GM19351 (cell line): ENCODE measurements around the gene LRRTM4.

Experiments used
- ATAC-seq: cut with Tn5 transposase; IDR thresholded peaks from one replicate; pipeline ENCODE4 v1.9.1; 2021; ENCODE audit warnings: mild to moderate bottlenecking, moderate library complexity; ENCODE audit not compliant: unreplicated experiment

The LRRTM4 gene

DNA sequence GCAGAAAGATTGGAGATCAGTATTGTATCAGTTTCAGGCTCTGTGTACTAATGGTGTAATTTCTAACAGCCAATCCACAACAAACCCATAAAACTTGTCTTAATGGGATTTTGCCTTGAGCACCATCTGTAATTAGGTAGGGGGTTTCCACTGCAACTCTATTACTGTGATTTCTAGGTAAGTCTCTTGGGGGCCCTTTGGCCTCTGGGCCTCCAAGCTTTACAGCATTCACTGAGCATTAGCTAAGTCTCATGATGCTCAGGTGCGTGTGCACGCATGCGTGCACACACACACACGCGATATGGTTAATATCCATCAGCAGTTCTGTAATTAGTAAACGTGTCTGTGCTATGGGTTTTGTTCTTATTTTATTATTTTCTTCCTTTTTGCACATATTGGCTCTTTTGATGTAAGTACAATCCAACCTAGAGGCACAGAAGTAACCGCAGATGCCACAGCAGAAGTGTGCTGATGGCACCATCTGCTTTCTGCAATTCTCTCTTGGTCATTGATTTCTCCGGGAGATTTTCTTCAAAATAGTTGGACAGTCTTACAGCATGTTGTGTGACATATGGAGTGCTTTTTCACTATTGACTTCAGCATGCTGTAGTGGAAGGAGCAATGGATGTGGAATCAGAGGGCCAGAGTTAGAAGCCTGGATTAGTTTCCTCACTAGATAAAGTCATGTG lies 592.0 kb downstream of the LRRTM4 start:
- no peak for ATAC-seq

DNA sequence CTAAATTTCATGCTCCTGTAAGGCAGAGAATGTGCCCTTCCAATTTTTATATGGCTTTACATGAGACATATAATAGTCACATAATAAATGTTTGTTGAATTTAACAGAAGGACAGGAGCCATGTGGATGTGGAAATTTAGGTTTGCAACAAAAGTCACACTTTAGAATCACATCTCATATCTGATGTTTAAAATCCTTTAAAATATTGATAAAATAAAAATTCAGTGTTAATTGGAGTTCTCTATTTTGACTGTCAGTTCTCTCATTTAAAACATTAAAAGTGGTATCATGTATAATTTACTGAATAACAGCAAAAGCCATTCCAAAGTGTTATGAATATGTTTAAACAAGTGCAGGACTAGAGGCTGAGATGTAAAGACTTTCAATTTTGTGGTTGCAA lies 594.1 kb downstream of the LRRTM4 start:
- no peak for ATAC-seq

DNA sequence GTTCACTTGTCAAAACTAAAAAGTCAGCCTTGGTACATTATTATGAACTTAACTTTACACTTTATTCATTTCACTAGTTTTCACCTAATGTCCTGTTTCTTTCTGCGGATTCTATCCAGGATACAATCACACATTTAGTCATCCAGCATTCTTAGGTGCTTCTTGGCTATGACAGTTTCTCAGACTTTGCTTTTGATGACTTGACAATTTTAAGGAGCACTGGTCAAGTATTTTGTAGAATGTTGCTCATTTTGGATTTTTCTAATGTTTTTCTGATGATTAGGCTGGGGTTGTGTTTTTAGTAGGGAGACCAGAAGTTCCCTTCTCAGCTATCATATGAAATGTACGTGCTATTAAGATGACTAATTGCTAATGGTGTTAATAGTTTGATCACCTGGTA lies 601.2 kb downstream of the LRRTM4 start:
- ATAC-seq: no peak

DNA sequence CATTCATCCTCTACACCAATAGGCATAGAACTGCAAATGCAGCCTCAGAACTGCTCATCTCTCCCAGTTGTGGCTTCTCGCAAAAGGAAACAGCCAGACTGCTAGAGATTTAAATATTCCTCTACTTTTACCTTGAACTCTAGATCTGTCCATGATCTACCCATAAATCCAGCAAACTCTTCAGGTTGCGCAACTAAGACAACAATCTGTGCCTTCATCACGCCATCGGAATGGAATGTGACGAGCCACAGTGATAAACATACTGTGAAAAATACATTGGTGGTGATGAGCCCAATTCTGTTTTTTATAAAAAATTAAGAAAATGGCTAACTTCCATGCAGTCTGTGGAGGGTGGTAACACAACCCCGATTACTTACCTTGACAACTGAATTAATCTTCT lies 626.7 kb downstream of the LRRTM4 start:
- ATAC-seq: no peak

DNA sequence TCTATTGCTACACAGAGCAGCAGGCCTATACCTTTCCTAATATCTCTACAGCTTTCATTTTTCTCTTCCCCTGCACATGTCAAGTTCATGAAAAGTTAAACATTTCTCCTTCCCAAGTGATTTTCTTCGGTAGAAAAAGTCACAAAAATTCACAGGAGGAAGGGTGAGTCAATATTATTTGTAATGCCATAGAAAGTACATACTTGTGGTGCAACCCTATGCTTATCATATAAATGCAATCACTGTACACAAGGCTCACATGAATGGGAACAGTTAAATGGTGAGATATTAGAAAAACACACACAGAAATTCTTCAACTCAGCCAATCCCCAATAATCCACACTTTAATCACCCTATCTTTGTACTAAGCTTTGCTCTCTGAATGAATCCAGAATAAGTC lies 651.6 kb downstream of the LRRTM4 start:
- ATAC-seq: no peak

DNA sequence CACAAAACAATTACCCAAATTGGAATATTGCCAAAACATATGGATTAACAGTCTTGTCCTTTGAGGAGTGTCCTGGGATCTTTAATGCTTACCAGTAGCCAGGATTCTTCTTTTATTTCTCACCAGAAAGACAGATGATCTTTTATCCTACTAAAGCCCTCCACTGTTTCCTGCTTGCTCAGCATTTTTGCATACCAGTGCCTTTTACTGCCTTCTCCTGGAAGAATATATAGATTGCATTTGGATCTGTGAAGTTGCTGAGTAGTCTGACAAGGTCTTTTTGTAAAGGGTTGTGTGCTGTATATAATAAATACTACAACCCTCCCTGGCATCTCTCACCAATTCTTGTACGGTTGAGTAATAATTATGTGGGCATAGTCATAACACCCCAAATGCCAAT lies 652.2 kb downstream of the LRRTM4 start:
- no peak for ATAC-seq

DNA sequence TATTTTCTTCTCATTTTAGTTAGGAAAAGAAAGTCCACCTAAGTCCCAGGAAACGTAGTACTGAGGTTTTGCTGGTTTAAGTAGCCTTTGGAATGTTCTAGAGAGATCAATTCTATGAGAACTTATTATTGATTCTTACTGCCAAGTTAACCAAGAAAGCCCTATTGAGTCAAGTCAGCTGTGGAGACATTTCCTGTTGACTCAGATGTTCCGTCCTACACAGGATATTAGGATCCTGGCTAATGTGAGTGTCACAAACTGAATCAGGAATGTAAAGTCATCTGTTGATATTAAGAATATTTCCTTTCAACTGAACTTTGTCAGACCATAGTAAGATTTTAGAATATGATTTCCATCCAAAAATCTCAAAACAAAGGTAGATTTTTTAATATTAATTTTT lies 654.3 kb downstream of the LRRTM4 start:
- no peak for ATAC-seq

DNA sequence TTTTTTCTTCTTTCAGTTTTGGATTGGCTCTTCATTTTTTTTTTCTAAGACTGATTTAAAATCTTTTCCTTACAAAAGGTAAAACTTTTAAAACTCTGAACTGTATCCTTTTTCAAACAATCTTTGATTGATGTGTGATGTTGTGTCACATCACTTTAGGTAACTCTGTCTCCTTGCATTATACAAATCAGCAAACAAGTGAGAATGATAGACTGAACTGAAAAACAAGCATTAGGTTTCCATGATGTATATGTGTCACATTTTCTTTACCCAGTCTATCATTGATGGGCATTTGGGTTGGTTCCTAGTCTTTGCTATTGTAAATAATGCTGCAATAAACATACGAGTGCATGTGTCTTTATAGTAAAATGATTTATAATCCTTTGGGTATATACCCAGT lies 655.7 kb downstream of the LRRTM4 start:
- ATAC-seq: no peak

DNA sequence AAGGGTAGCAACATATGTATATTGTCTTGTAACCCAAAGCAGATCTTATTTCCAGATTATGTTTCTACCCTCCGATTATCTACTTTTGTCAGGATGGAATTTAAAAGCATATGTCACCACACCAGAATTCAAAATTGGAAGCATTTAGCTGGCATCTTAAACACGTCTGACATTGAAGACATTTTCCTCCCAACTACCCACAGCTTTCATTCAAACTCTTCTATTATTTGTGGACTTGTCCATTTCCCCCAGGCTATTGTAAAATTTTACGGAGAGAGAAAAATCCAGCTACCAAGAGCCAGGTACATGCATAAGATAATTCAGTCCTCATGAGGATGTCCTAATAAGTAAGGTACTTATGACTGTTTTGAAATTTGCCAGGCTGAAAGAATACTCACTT lies 659.3 kb downstream of the LRRTM4 start:
- ATAC-seq: no peak

DNA sequence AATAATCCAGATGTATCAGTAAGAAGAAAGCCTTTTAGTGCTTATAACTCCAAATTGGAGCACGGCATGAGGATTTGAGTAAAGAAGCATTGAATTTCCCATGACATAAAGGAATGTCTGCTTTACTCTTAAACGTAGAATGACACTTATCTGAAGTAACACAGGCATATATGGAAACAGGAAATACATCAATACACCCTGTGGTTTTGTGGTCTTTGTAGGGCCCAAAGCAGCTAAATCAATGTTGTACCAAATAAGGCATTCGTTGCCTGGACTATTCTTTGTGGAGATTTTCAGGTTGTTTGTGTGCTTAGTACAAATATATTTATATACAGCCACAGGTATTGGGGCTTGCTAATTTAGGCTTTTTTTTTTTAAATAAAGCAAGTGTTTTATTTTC lies 660.5 kb downstream of the LRRTM4 start:
- no peak for ATAC-seq

DNA sequence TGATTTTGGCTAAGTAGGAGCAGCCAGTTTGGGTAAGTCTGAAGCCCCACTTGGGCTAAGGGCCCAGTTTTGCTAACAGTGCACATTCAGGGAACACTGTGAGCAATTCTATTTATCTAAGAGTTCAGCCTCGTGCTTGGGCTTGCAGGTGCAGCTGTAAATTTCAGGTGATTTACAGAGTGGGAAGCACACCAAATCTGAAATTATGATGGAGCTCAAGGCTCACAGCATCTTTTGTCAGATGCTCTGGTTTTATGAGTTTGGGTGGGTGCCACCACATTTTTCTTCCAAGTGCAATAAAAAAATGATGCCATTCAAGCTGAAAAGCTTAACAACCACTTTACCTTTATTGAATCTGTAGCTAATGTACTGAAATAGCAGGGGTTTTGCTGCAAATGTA lies 671.2 kb downstream of the LRRTM4 start:
- ATAC-seq: no peak

DNA sequence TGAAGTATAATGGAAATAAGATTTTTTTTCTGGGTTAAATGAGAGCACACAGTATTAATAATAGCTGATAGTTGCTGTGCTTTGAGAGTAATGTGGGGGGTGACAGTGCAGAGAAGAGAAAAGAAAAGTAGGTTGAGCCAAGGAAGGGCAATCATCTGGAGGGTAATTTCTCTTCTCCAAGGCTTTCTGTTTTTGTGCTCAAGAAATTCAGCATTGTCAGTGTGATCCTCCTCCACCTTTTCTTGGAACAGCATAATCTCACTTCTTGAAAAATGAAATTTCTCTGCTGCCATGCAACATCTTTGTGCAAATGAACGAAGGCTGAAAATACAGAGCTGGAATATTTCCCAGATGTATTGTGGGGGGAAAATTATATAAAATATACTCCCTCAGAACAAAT lies 673.1 kb downstream of the LRRTM4 start:
- ATAC-seq: no peak

DNA sequence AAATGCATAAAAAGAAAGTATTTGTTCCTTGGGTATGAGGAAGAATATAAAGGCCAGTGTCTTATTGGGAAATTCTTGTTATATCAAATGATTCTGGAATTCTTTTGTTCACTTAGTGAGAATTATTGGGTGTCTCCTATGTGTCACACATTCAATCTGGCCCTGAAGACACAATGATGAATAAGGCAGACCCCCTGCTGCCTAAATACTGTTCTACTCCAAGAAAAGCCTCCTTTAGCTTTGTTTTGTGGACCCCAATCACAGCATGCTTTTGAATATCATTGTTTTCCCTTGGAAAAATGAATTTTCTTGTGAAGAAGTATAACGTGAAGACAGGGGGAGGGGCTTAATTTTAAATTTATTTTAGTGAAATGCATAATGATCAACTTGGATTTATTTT lies 682.4 kb downstream of the LRRTM4 start:
- no peak for ATAC-seq

DNA sequence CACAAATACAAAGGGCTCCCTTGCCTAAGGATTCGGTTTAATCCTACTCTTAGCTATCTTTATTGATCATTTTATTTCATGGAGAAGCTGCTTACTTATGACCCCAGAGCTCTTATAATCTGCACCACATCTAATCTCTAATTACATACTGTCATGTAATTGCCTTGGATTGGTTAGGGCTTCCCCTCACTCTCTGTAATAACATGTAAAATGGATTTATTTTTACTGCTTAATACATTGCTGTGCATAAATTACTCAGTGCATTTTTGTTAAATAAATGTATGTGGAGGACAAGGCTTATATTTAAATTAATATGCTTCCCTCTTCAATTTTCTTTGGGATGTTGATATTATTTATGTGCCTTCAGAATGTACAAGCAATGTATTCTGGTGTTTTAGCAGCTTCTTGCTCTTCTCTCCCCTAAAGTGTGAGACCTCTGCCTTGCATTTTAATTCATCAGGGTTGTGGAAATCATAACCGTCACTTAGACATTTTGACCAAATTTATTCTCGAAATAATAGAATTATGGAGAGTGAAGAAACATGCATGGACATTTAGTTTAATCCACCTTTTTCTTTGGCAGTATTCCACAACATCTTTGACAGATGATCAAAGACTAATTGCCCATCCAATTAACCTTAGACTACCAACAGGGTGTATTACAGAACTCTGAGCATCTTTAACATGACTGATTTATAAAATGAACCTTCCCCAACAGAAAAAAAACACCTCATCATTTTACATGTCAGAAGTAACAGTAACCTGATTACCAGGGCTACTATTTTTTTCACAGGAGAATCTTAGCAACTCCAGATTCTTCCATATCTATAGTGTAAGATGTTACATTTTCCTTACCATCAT lies 692.6 kb downstream of the LRRTM4 start:
- no peak for ATAC-seq

DNA sequence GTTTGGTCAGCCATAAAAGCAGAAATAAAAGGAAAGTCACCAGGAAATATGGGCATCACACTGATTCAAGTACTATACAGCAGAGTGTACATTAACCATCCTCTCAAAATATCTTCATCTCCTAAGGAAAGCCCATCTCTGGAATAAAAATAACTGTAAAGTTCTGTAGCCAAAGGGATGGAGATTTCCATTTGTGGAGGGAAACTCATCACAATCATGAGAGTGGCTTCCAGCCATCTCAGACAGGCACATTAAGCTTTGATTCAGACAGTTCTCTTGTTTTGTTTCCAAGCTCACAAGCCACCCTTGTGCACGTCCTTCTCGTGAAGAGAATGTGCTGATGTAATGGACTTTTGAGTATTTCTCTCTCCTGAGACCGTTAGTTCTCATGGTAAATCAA lies 695.5 kb downstream of the LRRTM4 start:
- no peak for ATAC-seq

DNA sequence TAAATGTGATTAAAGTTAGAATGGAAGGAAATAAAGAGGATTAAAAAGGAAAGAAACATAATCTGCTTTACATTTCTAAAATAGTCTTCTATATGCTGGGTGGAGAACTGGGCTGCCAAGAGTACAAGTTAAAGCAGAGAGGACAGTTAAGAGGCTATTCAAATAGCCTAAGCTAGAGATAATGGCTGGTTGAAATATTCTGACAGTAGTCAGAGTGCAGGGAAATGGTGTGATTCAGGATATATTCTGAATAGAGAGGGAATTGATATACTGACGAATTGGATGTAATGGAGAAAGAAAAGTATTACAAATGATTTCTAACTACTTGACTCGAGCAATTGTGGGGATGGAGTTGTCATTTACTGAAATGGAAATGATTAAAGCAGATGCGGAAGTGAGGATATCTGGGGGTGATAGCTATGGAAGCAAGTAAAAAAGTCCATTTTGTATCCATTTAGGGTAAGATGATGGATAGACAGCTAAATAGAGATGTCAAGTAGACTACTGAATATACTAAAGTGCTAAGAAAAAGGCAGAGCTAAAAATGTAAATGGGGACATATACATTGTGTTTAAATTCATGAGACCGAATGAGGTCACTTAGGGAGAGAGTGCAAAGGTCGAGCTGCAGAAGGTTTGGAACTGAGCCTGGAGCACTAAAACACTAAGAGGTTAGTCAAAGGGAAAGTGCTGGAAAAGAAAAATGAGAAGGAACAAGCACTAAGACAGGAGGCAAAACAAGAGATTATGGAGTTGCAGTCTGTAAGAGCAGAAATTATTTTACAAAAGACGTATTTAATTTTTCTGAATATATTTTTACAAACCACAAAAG lies 696.8 kb downstream of the LRRTM4 start:
- ATAC-seq: no peak

DNA sequence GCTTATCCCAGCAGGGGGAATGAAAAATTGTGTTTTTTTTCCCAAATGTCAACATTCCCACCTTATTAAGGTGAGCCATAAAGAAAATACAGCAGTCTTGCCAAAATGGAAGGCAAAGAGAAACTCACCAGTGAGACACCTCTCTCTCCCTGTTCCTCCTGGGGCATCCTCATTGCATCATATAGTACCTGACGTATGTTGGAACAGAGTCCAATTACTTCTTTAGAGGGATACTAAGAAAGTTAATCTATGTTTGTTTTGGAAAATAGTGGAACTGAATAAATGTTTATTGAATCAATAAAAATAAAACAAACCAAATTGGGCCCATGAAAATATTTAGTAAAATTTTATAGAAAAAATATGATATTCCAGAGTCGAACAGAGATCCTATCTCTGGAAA lies 700.4 kb downstream of the LRRTM4 start:
- no peak for ATAC-seq

DNA sequence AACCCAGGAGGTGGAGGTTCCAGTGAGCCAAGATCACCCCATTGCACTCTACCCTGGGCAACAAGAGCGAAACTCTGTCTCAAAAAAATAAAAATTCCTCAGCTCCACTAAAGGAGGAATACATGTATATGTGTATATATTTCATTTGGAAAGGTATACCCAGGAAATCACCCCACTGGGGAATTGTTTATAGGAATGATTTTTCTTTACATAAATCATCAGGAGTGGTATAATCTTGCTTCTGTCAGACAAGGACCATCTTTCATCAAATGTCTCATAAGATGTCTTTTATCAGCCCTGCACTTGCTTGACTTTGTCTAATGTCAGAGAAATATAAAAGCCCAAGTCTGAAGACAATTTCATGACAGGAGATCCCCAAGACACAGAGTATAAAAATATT lies 709.1 kb downstream of the LRRTM4 start:
- no peak for ATAC-seq

DNA sequence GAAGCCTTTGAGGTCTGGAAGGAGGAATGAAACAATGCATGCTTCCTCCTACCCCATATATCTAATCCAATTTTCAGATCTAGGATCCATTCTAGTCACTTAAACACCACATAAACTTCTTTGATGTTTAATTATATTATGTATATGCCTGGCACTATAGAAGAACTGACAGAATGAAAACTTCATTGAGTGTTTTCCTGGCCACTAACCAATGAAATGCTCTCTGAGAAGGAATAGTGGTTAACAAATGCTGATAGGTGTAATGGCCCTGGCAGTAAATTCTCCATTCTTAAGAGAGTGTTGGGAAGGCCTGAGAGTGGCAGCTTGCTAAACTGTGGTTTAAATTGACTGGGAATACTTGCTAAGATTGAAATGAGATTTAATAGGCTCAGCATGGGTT lies 710.0 kb downstream of the LRRTM4 start:
- ATAC-seq: no peak

DNA sequence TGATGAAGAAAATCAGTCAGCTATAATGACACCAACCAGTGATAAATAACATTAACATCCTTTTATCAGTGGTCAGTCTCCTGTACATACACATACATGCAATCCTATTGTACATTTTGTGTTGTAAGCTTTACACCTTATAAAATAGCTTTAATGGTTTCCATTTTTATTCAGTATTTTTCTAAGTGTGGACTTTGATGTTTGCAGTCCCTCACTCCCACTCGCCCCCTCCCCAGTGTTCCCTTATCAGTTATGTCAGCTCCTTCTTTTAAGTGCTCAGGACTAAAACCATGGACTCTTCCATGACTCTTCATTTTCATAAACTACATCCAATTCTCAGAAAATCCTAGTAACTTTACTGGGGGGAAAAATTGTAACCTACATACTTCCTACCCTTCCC lies 713.0 kb downstream of the LRRTM4 start:
- ATAC-seq: no peak

DNA sequence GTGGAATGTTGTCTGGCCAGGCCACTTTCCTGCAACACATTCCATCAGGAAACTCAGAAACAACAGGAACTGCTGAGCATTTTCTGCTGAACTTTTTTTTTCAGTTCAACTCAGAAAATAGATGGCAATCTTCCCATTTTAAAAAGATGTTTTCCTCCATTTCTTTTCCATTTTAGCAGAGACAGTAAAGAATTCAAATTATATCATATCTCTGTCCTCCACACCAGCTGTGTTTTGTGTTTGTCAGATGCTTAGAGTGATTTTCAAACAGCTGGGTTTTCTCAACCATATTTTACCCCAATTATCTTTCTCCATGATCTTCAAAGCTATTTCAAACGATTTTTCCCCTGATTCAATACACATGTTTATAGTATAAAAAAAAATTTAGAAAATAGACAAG lies 713.4 kb downstream of the LRRTM4 start:
- ATAC-seq: no peak
